GM12874 (cell line): Measurements from ENCODE around the gene SELENON.

Experiments
- CTCF ChIP-seq: IDR thresholded peaks from 2 replicates; pipeline ENCODE4 v1.5.1; 2011; ENCODE audit warnings: low read depth, mild to moderate bottlenecking, control low read depth, low read length, moderate library complexity; ENCODE audit not compliant: insufficient read depth

SELENON gene

GRCh38 chr1:25844536-25845337 is 44.7 kb downstream of the SELENON start:
- TF ChIP-seq CTCF: no peak

- no peak for TF ChIP-seq CTCF
Observed at GRCh38 chr1:25845664-25846063, 45.7 kb downstream of the SELENON start.

GRCh38 chr1:25847929-25848328 is 47.9 kb downstream of the SELENON start:
- TF ChIP-seq CTCF: no peak

- TF ChIP-seq CTCF: no peak
Observed at GRCh38 chr1:25848531-25848930, 48.5 kb downstream of the SELENON start.

- TF ChIP-seq CTCF: no peak
Observed at GRCh38 chr1:25854554-25854953, 54.6 kb downstream of the SELENON start.

- no peak for TF ChIP-seq CTCF
Observed at GRCh38 chr1:25856856-25857255, 56.9 kb downstream of the SELENON start.

GRCh38 chr1:25858494-25858893 is 58.5 kb downstream of the SELENON start:
- no peak for TF ChIP-seq CTCF
